Measurements from ENCODE around the gene CHCHD4.
"Not testable (repeated sequence)": the region's sequence is repeated elsewhere in the genome, so short reads cannot be mapped to it uniquely, and the experiment has no call there.

The CHCHD4 gene

GRCh38 chr3:14135581-14135980 lies 10.9 kb upstream of the CHCHD4 start:
- DNase-seq (ENCODE audit: low read depth, low spot score) = no peak

GRCh38 chr3:14134291-14134690 lies 9.6 kb upstream of the CHCHD4 start:
- DNase-seq (ENCODE audit: low read depth, low spot score) = no peak

GRCh38 chr3:14133876-14134275 lies 9.2 kb upstream of the CHCHD4 start:
- no peak for DNase-seq (ENCODE audit: low read depth, low spot score)

- DNase-seq (ENCODE audit: low read depth, low spot score) = no peak
Observed at GRCh38 chr3:14133188-14133800, 8.6 kb upstream of the CHCHD4 start.

- DNase-seq (ENCODE audit: low read depth, low spot score) = no peak
Observed at GRCh38 chr3:14132689-14133088, 8.0 kb upstream of the CHCHD4 start.

GRCh38 chr3:14132120-14132519 lies 7.5 kb upstream of the CHCHD4 start:
- DNase-seq (ENCODE audit: low read depth, low spot score) = no peak

- no peak for DNase-seq (ENCODE audit: low read depth, low spot score)
Observed at GRCh38 chr3:14131134-14131533, 6.5 kb upstream of the CHCHD4 start.

GRCh38 chr3:14130707-14131106 lies 6.0 kb upstream of the CHCHD4 start:
- DNase-seq (ENCODE audit: low read depth, low spot score) = no peak

GRCh38 chr3:14130230-14130629 lies 5.6 kb upstream of the CHCHD4 start:
- no peak for DNase-seq (ENCODE audit: low read depth, low spot score)

- DNase-seq (ENCODE audit: low read depth, low spot score) = no peak
Observed at GRCh38 chr3:14129296-14129695, 4.6 kb upstream of the CHCHD4 start.

GRCh38 chr3:14128724-14129123 lies 4.1 kb upstream of the CHCHD4 start:
- DNase-seq (ENCODE audit: low read depth, low spot score) = no peak

GRCh38 chr3:14127516-14128161 lies 3.0 kb upstream of the CHCHD4 start:
- no peak for DNase-seq (ENCODE audit: low read depth, low spot score)

- no peak for DNase-seq (ENCODE audit: low read depth, low spot score)
Observed at GRCh38 chr3:14126887-14127505, 2.3 kb upstream of the CHCHD4 start.

GRCh38 chr3:14126017-14126886 lies 1.6 kb upstream of the CHCHD4 start:
- no peak for DNase-seq (ENCODE audit: low read depth, low spot score)

- peak; percentile 57 for DNase-seq (ENCODE audit: low read depth, low spot score)
Observed at GRCh38 chr3:14125193-14126016, 735 bp upstream of the CHCHD4 start.

GRCh38 chr3:14124223-14124614 lies 451 bp downstream of the CHCHD4 start:
- peak; percentile 30 for DNase-seq (ENCODE audit: low read depth, low spot score)

- no peak for DNase-seq (ENCODE audit: low read depth, low spot score)
Observed at GRCh38 chr3:14123308-14124222, 1.1 kb downstream of the CHCHD4 start.

- DNase-seq (ENCODE audit: low read depth, low spot score) = no peak
Observed at GRCh38 chr3:14122301-14122700, 2.4 kb downstream of the CHCHD4 start.

GRCh38 chr3:14121859-14122258 lies 2.8 kb downstream of the CHCHD4 start:
- no peak for DNase-seq (ENCODE audit: low read depth, low spot score)

GRCh38 chr3:14120921-14121448 lies 3.7 kb downstream of the CHCHD4 start:
- not testable (repeated sequence) for DNase-seq (ENCODE audit: low read depth, low spot score)

Measured in iPS DF 19.7 (cell line).